ENCODE data around the gene UBE2QL1.

- no peak for TF ChIP-seq POLR2A (IDR thresholded peaks at IDR 0.05; ENCODE audit: low read length)
- TF ChIP-seq GATA1 (IDR thresholded peaks at IDR 0.05; ENCODE audit: low read depth, low read length): no peak
These were observed 17.2 kb upstream of the UBE2QL1 start for GRCh38 chr5:6431214-6432195.
